ENCODE data around the gene KRTAP10-10. TPM values are rescaled to one million over a fixed set of nuclear protein-coding genes. Genes with fewer than 3 reads are reported as not detected.

Gene KRTAP10-10
- polyA plus RNA-seq, 3 donors: not detected

Other genes with a start within 250 kb of the KRTAP10-10 start
- 1 to 10 TPM; 4.1 to 6.0 (median 5.8) TPM for gene LRRC3, start 181.8 kb upstream of the KRTAP10-10 start, polyA plus RNA-seq (ENCODE audit: insufficient read length in 3 of 3)
- gene KRTAP10-1, start 97.2 kb upstream of the KRTAP10-10 start, polyA plus RNA-seq (ENCODE audit: insufficient read length in 3 of 3): not detected
- not detected for gene KRTAP10-2, start 85.9 kb upstream of the KRTAP10-10 start, polyA plus RNA-seq (ENCODE audit: insufficient read length in 3 of 3)
- gene KRTAP10-3, start 78.6 kb upstream of the KRTAP10-10 start, polyA plus RNA-seq (ENCODE audit: insufficient read length in 3 of 3): not detected
- gene KRTAP10-4, start 63.6 kb upstream of the KRTAP10-10 start, polyA plus RNA-seq (ENCODE audit: insufficient read length in 3 of 3): not detected
- not detected for gene KRTAP10-5, start 56.8 kb upstream of the KRTAP10-10 start, polyA plus RNA-seq (ENCODE audit: insufficient read length in 3 of 3)
- gene KRTAP10-6, start 44.9 kb upstream of the KRTAP10-10 start, polyA plus RNA-seq (ENCODE audit: insufficient read length in 3 of 3): not detected
- not detected for gene KRTAP10-7, start 36.8 kb upstream of the KRTAP10-10 start, polyA plus RNA-seq (ENCODE audit: insufficient read length in 3 of 3)
- not detected for gene KRTAP10-8, start 25.3 kb upstream of the KRTAP10-10 start, polyA plus RNA-seq (ENCODE audit: insufficient read length in 3 of 3)
- gene KRTAP10-9, start 10.3 kb upstream of the KRTAP10-10 start, polyA plus RNA-seq (ENCODE audit: insufficient read length in 3 of 3): not detected
- not detected for gene KRTAP10-11, start 9.1 kb downstream of the KRTAP10-10 start, polyA plus RNA-seq (ENCODE audit: insufficient read length in 3 of 3)
- gene KRTAP12-4, start 17.3 kb downstream of the KRTAP10-10 start, polyA plus RNA-seq (ENCODE audit: insufficient read length in 3 of 3): not detected
- not detected for gene KRTAP12-3, start 20.6 kb downstream of the KRTAP10-10 start, polyA plus RNA-seq (ENCODE audit: insufficient read length in 3 of 3)
- gene KRTAP12-2, start 29.6 kb downstream of the KRTAP10-10 start, polyA plus RNA-seq (ENCODE audit: insufficient read length in 3 of 3): not detected
- not detected for gene KRTAP12-1, start 44.8 kb downstream of the KRTAP10-10 start, polyA plus RNA-seq (ENCODE audit: insufficient read length in 3 of 3)
- gene KRTAP10-12, start 59.8 kb downstream of the KRTAP10-10 start, polyA plus RNA-seq (ENCODE audit: insufficient read length in 3 of 3): not detected
- gene TSPEAR, start 74.2 kb downstream of the KRTAP10-10 start, polyA plus RNA-seq (ENCODE audit: insufficient read length in 3 of 3): 1 to 10 TPM in 1 of 3 donors, under 1 TPM in 2; 0.82 to 1.5 (median 0.89) TPM
- 100 to 1,000 TPM in 1 of 3 donors, 10 to 100 TPM in 2; 82.1 to 132 (median 83.4) TPM for gene UBE2G2, start 164.5 kb downstream of the KRTAP10-10 start, polyA plus RNA-seq (ENCODE audit: insufficient read length in 3 of 3)
- gene SUMO3, start 180.7 kb downstream of the KRTAP10-10 start, polyA plus RNA-seq (ENCODE audit: insufficient read length in 3 of 3): 100 to 1,000 TPM in 2 of 3 donors, 10 to 100 TPM in 1; 93.3 to 123 (median 115) TPM
- 100 to 1,000 TPM; 260 to 299 (median 281) TPM for gene PTTG1IP, start 236.3 kb downstream of the KRTAP10-10 start, polyA plus RNA-seq (ENCODE audit: insufficient read length in 3 of 3)